ENCODE data around the gene CEP63.
"Not testable (repeated sequence)": the region's sequence is repeated elsewhere in the genome, so short reads cannot be mapped to it uniquely, and the experiment has no call there.

DNA sequence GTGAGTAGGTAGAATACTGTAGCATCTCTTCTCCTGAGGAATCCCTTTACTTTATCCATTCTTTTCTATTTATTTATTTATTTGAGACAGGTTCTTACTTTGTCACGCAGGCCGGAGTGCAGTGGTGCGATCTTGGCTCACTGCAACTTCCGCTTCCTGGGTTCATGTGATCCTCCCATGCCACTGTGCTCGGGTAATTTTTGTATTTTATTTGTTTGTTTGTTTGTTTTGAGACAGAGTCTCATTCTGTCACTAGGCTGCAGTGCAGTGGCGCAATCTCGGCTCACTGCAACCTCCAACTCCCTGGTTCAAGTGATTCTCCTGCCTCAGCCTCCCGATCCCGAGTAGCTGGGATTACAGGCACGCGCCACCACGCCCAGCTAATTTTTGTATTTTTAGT is 58.9 kb downstream of the CEP63 start:
- not testable (repeated sequence) for TF ChIP-seq CREB1 (IDR thresholded peaks at IDR 0.05); JUN (IDR thresholded peaks at IDR 0.05; ENCODE audit: low read depth, low read length); BACH1 (IDR thresholded peaks at IDR 0.05; ENCODE audit: low read length); RXRA (IDR thresholded peaks at IDR 0.05; ENCODE audit: insufficient read depth, low read depth, low read length); PHF8 (conservative IDR thresholded peaks at IDR 0.05; ENCODE audit: low read depth, low read length); POLR2AphosphoS5 (IDR thresholded peaks at IDR 0.05; ENCODE audit: low read depth, low read length); EZH2 (IDR thresholded peaks at IDR 0.05; ENCODE audit: low read depth, low read length, severe bottlenecking); SIN3A (conservative IDR thresholded peaks at IDR 0.05 in 1 of 2, IDR thresholded peaks at IDR 0.05 in 1 of 2; ENCODE audit: low read depth in 1 of 2, low read length in 2 of 2); EP300 (IDR thresholded peaks at IDR 0.05; ENCODE audit: borderline replicate concordance in 1 of 2, low read depth in 2 of 2, low read length in 2 of 2)
- TF ChIP-seq, protein P1, sequence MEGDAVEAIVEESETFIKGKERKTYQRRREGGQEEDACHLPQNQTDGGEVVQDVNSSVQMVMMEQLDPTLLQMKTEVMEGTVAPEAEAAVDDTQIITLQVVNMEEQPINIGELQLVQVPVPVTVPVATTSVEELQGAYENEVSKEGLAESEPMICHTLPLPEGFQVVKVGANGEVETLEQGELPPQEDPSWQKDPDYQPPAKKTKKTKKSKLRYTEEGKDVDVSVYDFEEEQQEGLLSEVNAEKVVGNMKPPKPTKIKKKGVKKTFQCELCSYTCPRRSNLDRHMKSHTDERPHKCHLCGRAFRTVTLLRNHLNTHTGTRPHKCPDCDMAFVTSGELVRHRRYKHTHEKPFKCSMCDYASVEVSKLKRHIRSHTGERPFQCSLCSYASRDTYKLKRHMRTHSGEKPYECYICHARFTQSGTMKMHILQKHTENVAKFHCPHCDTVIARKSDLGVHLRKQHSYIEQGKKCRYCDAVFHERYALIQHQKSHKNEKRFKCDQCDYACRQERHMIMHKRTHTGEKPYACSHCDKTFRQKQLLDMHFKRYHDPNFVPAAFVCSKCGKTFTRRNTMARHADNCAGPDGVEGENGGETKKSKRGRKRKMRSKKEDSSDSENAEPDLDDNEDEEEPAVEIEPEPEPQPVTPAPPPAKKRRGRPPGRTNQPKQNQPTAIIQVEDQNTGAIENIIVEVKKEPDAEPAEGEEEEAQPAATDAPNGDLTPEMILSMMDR (IDR thresholded peaks at IDR 0.05; ENCODE audit: control extremely low read depth in 1 of 3, insufficient read depth in 1 of 3, low read depth in 1 of 3, low read length in 3 of 3): not testable (repeated sequence)

All from H1 (cell line).